C4-2B (cell line): ENCODE results near the gene OR6C1.

Source experiments
- CTCF ChIP-seq: fragments of 450-650 bp; conservative IDR thresholded peaks from 2 replicates; pipeline ENCODE4 v1.5.1; 2017; ENCODE audit warnings: mild to moderate bottlenecking
- ZFX ChIP-seq: fragments of 450-650 bp; IDR thresholded peaks from 2 replicates; pipeline ENCODE4 v1.6.1; 2017

GRCh38 chr12:55362675-55363074, 48.5 kb downstream of the OR6C1 start, which contains the start of gene OR6C75:
- TF ChIP-seq CTCF: no peak
- TF ChIP-seq ZFX: no peak
